H1 (cell line): Measurements from ENCODE around the gene BCKDHB. TPM values are rescaled to one million over a fixed set of nuclear protein-coding genes. Genes with fewer than 3 reads are reported as not detected.

Experiments
- CTCF ChIA-PET: fragments of 300-600 bp; sonication (Branson Sonifier 250); formaldehyde crosslinking; loops from one replicate; lab custom pipeline; 2021; ENCODE audit not compliant: partially characterized antibody; lab: Charles Lee
- POLR2A ChIA-PET: fragments of 300-600 bp; sonication (Branson Sonifier 250); formaldehyde crosslinking; loops from one replicate; lab custom pipeline; 2021; ENCODE audit warnings: inconsistent platforms; ENCODE audit not compliant: partially characterized antibody; lab: Charles Lee
- DNase-seq, 2 experiments: peaks; one replicate each; pipeline versions ENCODE4 v3.0.0 to v3.0.0-alpha.2; 2010 to 2022; ENCODE audit warnings: low spot score in 2 of 2, low read depth in 1 of 2, mixed read lengths in 1 of 2
- FAIRE-seq: peaks from 2 replicates; lab custom pipeline; 2011; peaks lifted over from hg19 to GRCh38; lab: Jason Lieb, UNC
- H2AFZ ChIP-seq: 2 replicates; pipeline ENCODE4 v1.8.1; 2012; ENCODE audit warnings: low read length, inconsistent platforms
- H2AK5ac ChIP-seq: 2 replicates; pipeline ENCODE4 v1.6.1; 2013; ENCODE audit warnings: low read depth, low read length
- H2BK120ac ChIP-seq: replicated peaks from 2 replicates; pipeline ENCODE3; 2013; ENCODE audit warnings: low read depth, low read length, inconsistent platforms
- H2BK12ac ChIP-seq: 2 replicates; pipeline ENCODE4 v1.6.1; 2013; ENCODE audit warnings: low read depth, low read length
- H2BK15ac ChIP-seq: 2 replicates; pipeline ENCODE4 v1.6.1; 2013; ENCODE audit warnings: low read length
- H2BK20ac ChIP-seq: 2 replicates; pipeline ENCODE4 v1.6.1; 2013; ENCODE audit warnings: low read length
- H2BK5ac ChIP-seq: 2 replicates; pipeline ENCODE4 v1.6.1; 2013; ENCODE audit warnings: low read depth, low read length
- H3K14ac ChIP-seq: 2 replicates; pipeline ENCODE4 v1.6.1; 2013; ENCODE audit warnings: inconsistent platforms; ENCODE audit not compliant: insufficient read length
- H3K18ac ChIP-seq: 2 replicates; pipeline ENCODE4 v1.6.1; 2013; ENCODE audit warnings: low read length; ENCODE audit errors: extremely low read depth
- H3K23ac ChIP-seq: 2 replicates; pipeline ENCODE4 v1.6.1; 2013; ENCODE audit warnings: inconsistent platforms; ENCODE audit not compliant: insufficient read length
- H3K23me2 ChIP-seq: 2 replicates; pipeline ENCODE4 v1.6.1; 2013; ENCODE audit warnings: low read depth, low read length
- H3K27ac ChIP-seq: 2 replicates; pipeline ENCODE4 v1.6.1; 2011; ENCODE audit warnings: low read depth, low read length, inconsistent platforms
- H3K27me3 ChIP-seq, 4 experiments: replicated peaks in 1 of 4; 1 replicate in 1 of 4; 2 replicates in 3 of 4; pipeline versions ENCODE4 v1.6.1 to v1.8.1; 2011 to 2013; ENCODE audit warnings: low read length in 3 of 4, mild to moderate bottlenecking in 3 of 4, inconsistent platforms in 2 of 4, mixed read lengths in 2 of 4, moderate library complexity in 1 of 4; ENCODE audit not compliant: control insufficient read depth in 3 of 4, insufficient read depth in 3 of 4; ENCODE audit errors: extremely low read depth in 1 of 4
- H3K36me3 ChIP-seq, 4 experiments: 2 replicates each; pipeline versions ENCODE4 v1.6.1 to v1.8.1; 2011 to 2013; ENCODE audit warnings: mild to moderate bottlenecking in 4 of 4, low read length in 3 of 4, moderate library complexity in 2 of 4, control low read depth in 1 of 4, inconsistent platforms in 1 of 4; ENCODE audit not compliant: insufficient read depth in 4 of 4, control insufficient read depth in 2 of 4
- H3K4ac ChIP-seq: replicated peaks from 2 replicates; pipeline ENCODE3; 2013; ENCODE audit warnings: low read length, low read depth, mixed read lengths, inconsistent platforms; ENCODE audit not compliant: insufficient read length
- H3K4me1 ChIP-seq, 4 experiments: replicated peaks in 1 of 4; 1 replicate in 1 of 4; 2 replicates in 3 of 4; pipeline versions ENCODE4 v1.6.1 to v1.8.1; 2011 to 2013; ENCODE audit warnings: low read length in 3 of 4, inconsistent platforms in 2 of 4, mixed read lengths in 1 of 4; ENCODE audit not compliant: insufficient read depth in 4 of 4, control insufficient read depth in 3 of 4
- H3K4me2 ChIP-seq, 2 experiments: 2 replicates each; pipeline versions ENCODE4 v1.6.1 to v1.8.1; 2011 to 2013; ENCODE audit warnings: low read depth in 2 of 2, low read length in 2 of 2, control low read depth in 1 of 2, inconsistent platforms in 1 of 2, mild to moderate bottlenecking in 1 of 2; ENCODE audit not compliant: insufficient read depth in 1 of 2
- H3K4me3 ChIP-seq, 4 experiments: fragments of 200-600, 300-600 bp in 1 of 4; sonication (generic), shearing (Covaris generic), sonication (Bioruptor Twin) in 1 of 4; 2 replicates each; pipeline versions ENCODE4 v1.5.1 to v1.8.1; 2011 to 2016; ENCODE audit warnings: low read length in 4 of 4, low read depth in 3 of 4, control low read depth in 2 of 4, inconsistent platforms in 2 of 4, mild to moderate bottlenecking in 2 of 4, mixed read lengths in 1 of 4, moderate library complexity in 1 of 4; ENCODE audit not compliant: insufficient read depth in 2 of 4; ENCODE audit errors: extremely low read depth in 1 of 4
- H3K56ac ChIP-seq: replicated peaks from 2 replicates; pipeline ENCODE3; 2013; ENCODE audit warnings: low read depth, mild to moderate bottlenecking, mixed read lengths, low read length, inconsistent platforms; ENCODE audit not compliant: insufficient read length
- H3K79me1 ChIP-seq: 2 replicates; pipeline ENCODE4 v1.6.1; 2013; ENCODE audit warnings: low read depth, low read length, control low read depth
- H3K79me2 ChIP-seq, 2 experiments: 2 replicates each; pipeline versions ENCODE4 v1.6.1 to v1.8.1; 2012 to 2013; ENCODE audit warnings: low read length in 2 of 2, mild to moderate bottlenecking in 2 of 2, inconsistent platforms in 1 of 2; ENCODE audit not compliant: insufficient read depth in 2 of 2, control insufficient read depth in 1 of 2
- H3K9ac ChIP-seq, 4 experiments: replicated peaks in 1 of 4; 1 replicate in 1 of 4; 2 replicates in 3 of 4; pipeline versions ENCODE4 v1.6.1 to v1.8.1; 2011 to 2013; ENCODE audit warnings: low read depth in 3 of 4, low read length in 3 of 4, control low read depth in 2 of 4, mild to moderate bottlenecking in 2 of 4, moderate library complexity in 2 of 4, inconsistent platforms in 1 of 4; ENCODE audit errors: extremely low read depth in 1 of 4
- H3K9me3 ChIP-seq, 2 experiments: 2 replicates each; pipeline versions ENCODE4 v1.6.1 to v1.8.1; 2012 to 2013; ENCODE audit warnings: mild to moderate bottlenecking in 2 of 2, moderate library complexity in 2 of 2, control low read depth in 1 of 2, inconsistent platforms in 1 of 2, low read depth in 1 of 2, low read length in 1 of 2, mixed read lengths in 1 of 2; ENCODE audit not compliant: insufficient read depth in 2 of 2
- H4K20me1 ChIP-seq, 2 experiments: replicated peaks in 1 of 2; 2 replicates each; pipeline versions ENCODE3 to v1.8.1; 2011 to 2013; ENCODE audit warnings: inconsistent platforms in 2 of 2, low read length in 2 of 2, mild to moderate bottlenecking in 1 of 2; ENCODE audit not compliant: insufficient read depth in 2 of 2, control insufficient read depth in 1 of 2
- H4K5ac ChIP-seq: 2 replicates; pipeline ENCODE4 v1.6.1; 2013; ENCODE audit warnings: low read length, low read depth, mixed read lengths, inconsistent platforms; ENCODE audit not compliant: insufficient read length
- H4K8ac ChIP-seq: 2 replicates; pipeline ENCODE4 v1.8.0; 2013; ENCODE audit warnings: mild to moderate bottlenecking, moderate library complexity, low read length, inconsistent platforms; ENCODE audit not compliant: insufficient read depth; ENCODE audit errors: extremely low read depth
- H4K91ac ChIP-seq: replicated peaks from 2 replicates; pipeline ENCODE3; 2013; ENCODE audit warnings: low read length, mixed read lengths, inconsistent platforms; ENCODE audit not compliant: insufficient read length
- CEBPB ChIP-seq: IDR thresholded peaks from 2 replicates; pipeline ENCODE4 v1.6.1; 2012; ENCODE audit warnings: low read depth, low read length
- CHD1 ChIP-seq: IDR thresholded peaks from 2 replicates; pipeline ENCODE4 v1.6.1; 2012; ENCODE audit warnings: low read depth, low read length, improper control_type of control experiment
- EGR1 ChIP-seq: IDR thresholded peaks from 2 replicates; pipeline ENCODE4 v1.6.1; 2011; ENCODE audit warnings: low read depth, low read length, borderline replicate concordance
- EP300 ChIP-seq, 2 experiments: IDR thresholded peaks; 1 replicate in 1 of 2; 2 replicates in 1 of 2; pipeline ENCODE4 v1.6.1; 2011 to 2012; ENCODE audit warnings: low read depth in 2 of 2, low read length in 2 of 2, mild to moderate bottlenecking in 2 of 2, borderline replicate concordance in 1 of 2, inconsistent platforms in 1 of 2, moderate library complexity in 1 of 2
- GTF2F1 ChIP-seq: IDR thresholded peaks from 2 replicates; pipeline ENCODE4 v1.6.1; 2012; ENCODE audit warnings: low read depth, low read length, improper control_type of control experiment, borderline replicate concordance
- KDM1A ChIP-seq: fragments of 200-600, 300-600 bp; sonication (generic); IDR thresholded peaks from 2 replicates; pipeline ENCODE4 v1.7.1; 2016; ENCODE audit warnings: mild to moderate bottlenecking, low read length, borderline replicate concordance
- KDM4A ChIP-seq: IDR thresholded peaks from one replicate; pipeline ENCODE4 v1.7.1; 2012; ENCODE audit warnings: low read depth, mild to moderate bottlenecking, moderate library complexity, low read length, inconsistent platforms; ENCODE audit not compliant: severe bottlenecking
- MAFK ChIP-seq: IDR thresholded peaks from 2 replicates; pipeline ENCODE4 v1.6.1; 2012; ENCODE audit warnings: low read depth, mild to moderate bottlenecking, improper control_type of control experiment, low read length
- NRF1 ChIP-seq: IDR thresholded peaks from 2 replicates; pipeline ENCODE4 v1.6.1; 2011; ENCODE audit warnings: mild to moderate bottlenecking, low read depth, low read length, improper control_type of control experiment
- PHF8 ChIP-seq: fragments of 200-600 bp; sonication (generic); conservative IDR thresholded peaks from 2 replicates; pipeline ENCODE4 v1.7.1; 2012; ENCODE audit warnings: low read depth, mild to moderate bottlenecking, inconsistent platforms, low read length, moderate library complexity
- POLR2A ChIP-seq, 2 experiments: IDR thresholded peaks; 1 replicate in 1 of 2; 2 replicates in 1 of 2; pipeline ENCODE4 v1.6.1; 2011; ENCODE audit warnings: low read depth in 2 of 2, low read length in 2 of 2, mild to moderate bottlenecking in 2 of 2; ENCODE audit errors: control extremely low read depth in 1 of 2
- POLR2AphosphoS5 ChIP-seq: IDR thresholded peaks from 2 replicates; pipeline ENCODE4 v1.6.1; 2011; ENCODE audit warnings: low read depth, low read length
- SUZ12 ChIP-seq: fragments of 200-600 bp; sonication (generic); IDR thresholded peaks from 2 replicates; pipeline ENCODE4 v1.6.1; 2012; ENCODE audit warnings: mild to moderate bottlenecking, inconsistent platforms, low read length, moderate library complexity, mixed read lengths
- TCF12 ChIP-seq: IDR thresholded peaks from 2 replicates; pipeline ENCODE4 v1.6.1; 2011; ENCODE audit warnings: low read depth, mild to moderate bottlenecking, low read length
- YY1 ChIP-seq: IDR thresholded peaks from 2 replicates; pipeline ENCODE4 v1.6.1; 2011; ENCODE audit warnings: low read depth, mild to moderate bottlenecking, low read length
- ZNF274 ChIP-seq: IDR thresholded peaks from 2 replicates; pipeline ENCODE4 v1.7.0; 2012; ENCODE audit warnings: low read length, borderline replicate concordance; ENCODE audit errors: extremely low read depth
- WGBS, 2 experiments: shearing (Covaris generic) in 1 of 2; methylation state at CpG; one replicate each; pipeline versions ENCODE4 v1.1.6 to v1.1.7; 2013 to 2015; ENCODE audit warnings: low lambda C conversion rate in 2 of 2, mixed read lengths in 2 of 2, inconsistent platforms in 1 of 2, low coverage in 1 of 2, missing lambda C conversion rate in 1 of 2; ENCODE audit not compliant: insufficient replicate concordance in 2 of 2, insufficient coverage in 1 of 2, insufficient read length in 1 of 2; ENCODE audit errors: extremely low coverage in 1 of 2, missing lambda C conversion rate in 1 of 2; 5-methylcytosine and 5-hydroxymethylcytosine counted together
- polyA plus RNA-seq, 7 experiments: library from polyadenylated mRNA; depleted of rRNA in 3 of 7; stranded (reverse) in 5 of 7; unstranded in 2 of 7; fragments of >200 nt in 5 of 7; fragments of 200-250 nt in 2 of 7; gene quantifications; 1 replicate in 5 of 7; 2 replicates in 1 of 7; 4 replicates in 1 of 7; pipeline versions ENCODE4 v1.2.1 to v1.2.3, GENCODE V29; 2011 to 2013; ENCODE audit warnings: missing spikeins in 2 of 7, mixed read lengths in 2 of 7
- total RNA-seq: library from RNA; stranded (reverse); fragmentation: NEBNext Ultra II Directional; extraction: Animal tissue kit (Norgen Biotek cat#: 25700); gene quantifications from 2 replicates; pipeline ENCODE4 v1.2.1, GENCODE V29; 2021

The BCKDHB gene
- total and polyA plus RNA-seq, 2 of the 8 experiments (the other 6 are each of a cell fraction or from before 2014, with no cell fraction given), result 22.1 to 30.8 TPM

- no peak overlapping the region for H2BK5ac ChIP-seq
- H2BK20ac ChIP-seq, result no peak overlapping the region
- ChIA-PET POLR2A (no interaction called here), CTCF (interaction anchor here (0.6 to 0.7 kb wide), 2 partner anchors 232 to 241 kb away, joined by 3 to 4 read pairs; no protein-coding TSS in a partner anchor)
- WGBS, 2 experiments, result 75% methylated on average over 2 of the region's 2 CpGs; no CpG with 5 or more reads in 1 of the 2 experiments
- FAIRE-seq (no peak), DNase-seq (no peak)
- H3K36me3 ChIP-seq, result no peaks in the 10 kb centered on the region
- H2AFZ ChIP-seq, result no peak overlapping the region
- no peak overlapping the region for H2BK15ac ChIP-seq
- H3K27me3 ChIP-seq, result no peaks in the 10 kb centered on the region
- H4K91ac ChIP-seq, result no peak overlapping the region
- no peaks in the 10 kb centered on the region for H3K4me1 ChIP-seq
- no peak overlapping the region for H2BK120ac ChIP-seq
- H4K8ac ChIP-seq, result no peak overlapping the region
- H3K27ac ChIP-seq, result no peak overlapping the region
- H3K4me2 ChIP-seq, result no peak overlapping the region
- H3K4me3 ChIP-seq, result no peak overlapping the region
- no peak overlapping the region for H3K23ac ChIP-seq
- no peaks in the 10 kb centered on the region for H3K23me2 ChIP-seq
- no peaks in the 10 kb centered on the region for H4K20me1 ChIP-seq
- H3K79me1 ChIP-seq, result no peaks in the 10 kb centered on the region
- H2BK12ac ChIP-seq, result no peak overlapping the region
- H3K9ac ChIP-seq, result no peak overlapping the region
- no peaks in the 10 kb centered on the region for H3K9me3 ChIP-seq
- no peak overlapping the region for H3K14ac ChIP-seq
- no peak overlapping the region for H4K5ac ChIP-seq
- H3K4ac ChIP-seq, result no peak overlapping the region
- H3K18ac ChIP-seq, result no peak overlapping the region
- H3K56ac ChIP-seq, result no peak overlapping the region
- no peaks in the 10 kb centered on the region for H3K79me2 ChIP-seq
- no peak overlapping the region for H2AK5ac ChIP-seq
- TF ChIP-seq SUZ12, result no peak
- TF ChIP-seq KDM4A, result no peak
- TF ChIP-seq GTF2F1, result no peak
- TF ChIP-seq NRF1, result no peak
- no peak for TF ChIP-seq POLR2A (IDR thresholded peaks at IDR 0.05; ENCODE audit: control extremely low read depth in 1 of 2, low read depth in 2 of 2, low read length in 2 of 2)
- no peak for TF ChIP-seq KDM1A
- TF ChIP-seq POLR2AphosphoS5, result no peak
- TF ChIP-seq TCF12, result no peak
- no peak for TF ChIP-seq EP300 (IDR thresholded peaks at IDR 0.05; ENCODE audit: borderline replicate concordance in 1 of 2, low read depth in 2 of 2, low read length in 2 of 2)
- TF ChIP-seq PHF8, result no peak
- no peak for TF ChIP-seq ZNF274
- no peak for TF ChIP-seq MAFK
- no peak for TF ChIP-seq EGR1
- TF ChIP-seq YY1, result no peak
- TF ChIP-seq CEBPB, result no peak
- no peak for TF ChIP-seq CHD1
Measured at GRCh38 chr6:80319196-80319595, 212.7 kb downstream of the BCKDHB start.
